HEK293T (cell line): ENCODE results near the gene ATP6V1G2.

ENCODE experiments used
- ARNT ChIP-seq: fragments of 450-650 bp; IDR thresholded peaks from 2 replicates; pipeline ENCODE4 v1.6.1; 2017; ENCODE audit warnings: mild to moderate bottlenecking
- BHLHE40 ChIP-seq: fragments of 450-650 bp; IDR thresholded peaks from 2 replicates; pipeline ENCODE4 v1.6.1; 2016; ENCODE audit warnings: mild to moderate bottlenecking, moderate library complexity, borderline replicate concordance
- ELF4 ChIP-seq: fragments of 450-650 bp; IDR thresholded peaks from 2 replicates; pipeline ENCODE4 v1.6.1; 2017; ENCODE audit warnings: antibody characterized with exemption
- FOXA1 ChIP-seq: fragments of 450-650 bp; IDR thresholded peaks from 2 replicates; pipeline ENCODE4 v1.6.1; 2016; ENCODE audit warnings: mild to moderate bottlenecking
- FOXK2 ChIP-seq: fragments of 450-650 bp; IDR thresholded peaks from 2 replicates; pipeline ENCODE4 v1.6.1; 2016; ENCODE audit warnings: mild to moderate bottlenecking
- FOXM1 ChIP-seq: fragments of 450-650 bp; IDR thresholded peaks from 2 replicates; pipeline ENCODE4 v1.6.1; 2017; ENCODE audit warnings: mild to moderate bottlenecking, borderline replicate concordance
- HDGF ChIP-seq: fragments of 450-650 bp; IDR thresholded peaks from 2 replicates; pipeline ENCODE4 v1.6.1; 2017; ENCODE audit warnings: antibody characterized with exemption, borderline replicate concordance
- L3MBTL2 ChIP-seq: fragments of 450-650 bp; conservative IDR thresholded peaks from 2 replicates; pipeline ENCODE4 v1.6.1; 2016; ENCODE audit warnings: mild to moderate bottlenecking
- LEF1 ChIP-seq: fragments of 450-650 bp; IDR thresholded peaks from 2 replicates; pipeline ENCODE4 v1.6.1; 2017; ENCODE audit warnings: mild to moderate bottlenecking, borderline replicate concordance
- NFRKB ChIP-seq: fragments of 450-650 bp; IDR thresholded peaks from 2 replicates; pipeline ENCODE4 v1.6.1; 2016; ENCODE audit warnings: mild to moderate bottlenecking, moderate library complexity
- SP1 ChIP-seq: fragments of 450-650 bp; IDR thresholded peaks from 2 replicates; pipeline ENCODE4 v1.6.1; 2017
- SUZ12 ChIP-seq: fragments of 450-650 bp; IDR thresholded peaks from 2 replicates; pipeline ENCODE4 v1.6.1; 2016; ENCODE audit warnings: mild to moderate bottlenecking
- ZNF384 ChIP-seq: fragments of 450-650 bp; IDR thresholded peaks from 2 replicates; pipeline ENCODE4 v1.6.1; 2016
- TF ChIP-seq, protein P1 (sequence below): fragments of 450-650 bp; IDR thresholded peaks from 2 replicates; pipeline ENCODE4 v1.6.1; 2016

DNA sequence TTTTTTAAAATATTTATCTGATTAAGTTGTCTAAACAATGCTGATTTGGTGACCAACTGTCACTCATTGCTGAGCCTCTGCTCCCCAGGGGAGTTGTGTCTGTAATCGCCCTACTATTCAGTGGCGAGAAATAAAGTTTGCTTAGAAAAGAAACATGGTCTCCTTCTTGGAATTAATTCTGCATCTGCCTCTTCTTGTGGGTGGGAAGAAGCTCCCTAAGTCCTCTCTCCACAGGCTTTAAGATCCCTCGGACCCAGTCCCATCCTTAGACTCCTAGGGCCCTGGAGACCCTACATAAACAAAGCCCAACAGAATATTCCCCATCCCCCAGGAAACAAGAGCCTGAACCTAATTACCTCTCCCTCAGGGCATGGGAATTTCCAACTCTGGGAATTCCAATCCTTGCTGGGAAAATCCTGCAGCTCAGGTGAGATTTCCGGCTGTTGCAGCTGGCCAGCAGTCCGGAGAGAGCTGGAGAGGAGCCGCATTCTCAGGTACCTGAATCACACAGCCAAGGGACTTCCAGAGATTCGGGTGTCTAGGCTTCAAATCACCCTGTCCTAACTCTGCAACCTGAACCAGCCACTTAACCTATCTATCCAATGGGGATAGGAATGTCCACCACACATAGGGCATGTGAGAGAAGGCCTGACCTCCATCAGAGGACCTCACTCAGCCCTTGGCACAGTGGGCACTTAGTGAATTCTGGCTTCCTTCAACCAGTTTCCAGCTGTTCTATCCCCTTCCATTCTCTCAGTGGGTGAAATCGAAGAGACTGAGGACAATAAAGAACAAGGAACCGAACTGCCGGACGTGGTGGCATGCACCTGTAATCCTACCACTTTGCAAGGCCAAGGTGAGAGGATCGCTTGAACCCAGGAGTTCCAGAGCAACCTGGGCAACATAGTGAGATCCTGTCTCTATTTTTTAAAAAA is 32.0 kb upstream of the ATP6V1G2 start:
- TF ChIP-seq ZNF384 = no peak
- no peak for TF ChIP-seq FOXK2
- TF ChIP-seq L3MBTL2 = no peak
- TF ChIP-seq SUZ12 = no peak
- TF ChIP-seq HDGF = no peak
- no peak for TF ChIP-seq ELF4
- TF ChIP-seq, protein P1, sequence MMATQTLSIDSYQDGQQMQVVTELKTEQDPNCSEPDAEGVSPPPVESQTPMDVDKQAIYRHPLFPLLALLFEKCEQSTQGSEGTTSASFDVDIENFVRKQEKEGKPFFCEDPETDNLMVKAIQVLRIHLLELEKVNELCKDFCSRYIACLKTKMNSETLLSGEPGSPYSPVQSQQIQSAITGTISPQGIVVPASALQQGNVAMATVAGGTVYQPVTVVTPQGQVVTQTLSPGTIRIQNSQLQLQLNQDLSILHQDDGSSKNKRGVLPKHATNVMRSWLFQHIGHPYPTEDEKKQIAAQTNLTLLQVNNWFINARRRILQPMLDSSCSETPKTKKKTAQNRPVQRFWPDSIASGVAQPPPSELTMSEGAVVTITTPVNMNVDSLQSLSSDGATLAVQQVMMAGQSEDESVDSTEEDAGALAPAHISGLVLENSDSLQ = no peak
- TF ChIP-seq FOXA1 = no peak
- no peak for TF ChIP-seq SP1
- TF ChIP-seq BHLHE40 = no peak
- no peak for TF ChIP-seq ARNT
- TF ChIP-seq NFRKB = no peak
- no peak for TF ChIP-seq LEF1
- no peak for TF ChIP-seq FOXM1
